ENCODE results near the gene RBM17.
"Not testable (repeated sequence)": the region's sequence is repeated elsewhere in the genome, so short reads cannot be mapped to it uniquely, and the experiment has no call there.

The RBM17 gene

GRCh38 chr10:6080417-6080973 lies 8.3 kb upstream of the RBM17 start:
- DNase-seq (ENCODE audit: low read depth): no peak

DNA sequence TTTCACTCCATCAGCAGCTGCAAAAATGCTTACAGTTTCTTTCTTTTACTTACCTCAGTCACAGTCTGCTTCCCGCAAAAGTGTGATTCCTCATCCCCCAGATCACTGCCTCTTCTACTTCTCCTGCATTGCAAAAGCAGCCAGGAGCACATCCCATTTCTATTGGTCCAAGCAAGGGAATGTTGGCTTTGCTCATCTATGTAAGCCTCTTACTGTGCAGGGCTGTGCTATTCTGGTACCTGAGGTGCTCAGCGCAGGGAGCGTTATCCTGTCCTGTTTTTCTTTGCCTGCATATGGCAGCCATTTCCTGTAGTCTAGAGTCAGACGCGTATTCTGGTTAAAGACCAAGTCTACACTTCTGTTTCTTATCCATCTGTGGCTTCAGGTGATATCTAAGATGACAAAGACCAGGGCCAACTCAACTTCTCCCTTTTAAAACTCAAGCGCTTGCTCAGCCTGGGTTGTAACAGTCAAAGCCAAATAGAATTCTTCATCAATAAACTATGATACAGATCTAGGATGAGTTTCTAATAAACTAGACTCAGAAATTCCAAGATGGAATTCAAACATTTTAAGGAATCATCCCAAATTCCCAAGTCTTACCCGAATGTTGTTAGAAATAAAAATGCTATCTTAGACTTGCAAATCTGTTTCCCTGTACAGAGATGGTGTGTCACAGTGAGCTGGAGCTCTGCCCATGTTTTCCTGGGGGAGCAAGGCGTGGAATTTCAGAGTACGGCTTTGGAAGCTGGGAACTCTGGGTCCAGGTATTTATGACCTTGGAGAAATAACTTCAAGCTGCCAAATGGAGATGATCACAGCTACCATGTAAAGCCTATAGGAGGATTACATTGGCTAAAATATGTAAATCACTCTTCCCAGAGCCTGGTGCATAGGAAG lies 6.1 kb upstream of the RBM17 start:
- DNase-seq (ENCODE audit: low read depth): no peak

DNA sequence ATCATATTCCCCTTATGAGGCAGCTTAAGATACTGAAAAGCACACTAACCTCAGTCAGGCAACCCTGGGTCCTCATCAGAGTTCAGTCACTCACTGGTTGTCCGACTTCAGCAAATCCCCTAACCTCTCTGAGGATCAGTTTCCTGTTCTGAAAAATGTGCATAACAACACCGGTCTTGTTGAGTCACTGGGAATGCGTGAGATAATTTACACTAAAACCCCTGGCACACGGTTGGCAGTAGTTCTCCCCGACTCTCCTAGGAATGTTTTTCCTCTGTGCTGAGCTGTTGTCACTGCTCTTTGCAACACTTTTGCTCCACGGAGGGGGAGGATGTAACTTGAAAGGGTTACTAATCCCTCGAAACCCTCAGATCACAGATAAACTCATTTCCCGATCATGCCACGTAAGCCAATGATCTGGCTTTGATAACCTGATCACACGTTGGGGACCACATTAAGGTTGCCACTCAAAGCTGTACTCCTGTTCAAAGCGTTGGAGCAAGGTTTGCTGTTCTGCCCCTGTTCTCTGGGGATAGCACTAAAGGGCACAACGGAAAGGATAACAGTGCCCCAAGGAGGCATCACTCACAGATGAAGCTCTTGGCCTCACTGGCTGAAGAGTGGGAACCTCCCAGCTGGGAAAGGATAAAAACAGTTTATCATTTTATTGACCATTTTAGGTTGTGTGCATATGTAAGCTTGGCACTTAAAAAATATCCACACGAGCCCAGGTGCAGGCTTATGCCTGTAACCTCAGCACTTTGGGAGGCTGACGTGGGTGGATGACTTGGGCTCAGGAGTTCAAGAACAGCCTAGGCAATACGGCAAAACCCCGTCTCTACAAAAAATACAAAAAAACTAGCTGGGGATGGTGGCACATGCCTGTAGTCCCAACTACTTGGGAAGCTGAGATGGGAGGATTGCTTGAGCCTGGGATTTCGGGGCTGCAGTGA lies 5.0 kb upstream of the RBM17 start:
- DNase-seq (ENCODE audit: low read depth): no peak

- DNase-seq (ENCODE audit: low read depth): peak; percentile 80
Observed at GRCh38 chr10:6086375-6087233, 2.2 kb upstream of the RBM17 start.

DNA sequence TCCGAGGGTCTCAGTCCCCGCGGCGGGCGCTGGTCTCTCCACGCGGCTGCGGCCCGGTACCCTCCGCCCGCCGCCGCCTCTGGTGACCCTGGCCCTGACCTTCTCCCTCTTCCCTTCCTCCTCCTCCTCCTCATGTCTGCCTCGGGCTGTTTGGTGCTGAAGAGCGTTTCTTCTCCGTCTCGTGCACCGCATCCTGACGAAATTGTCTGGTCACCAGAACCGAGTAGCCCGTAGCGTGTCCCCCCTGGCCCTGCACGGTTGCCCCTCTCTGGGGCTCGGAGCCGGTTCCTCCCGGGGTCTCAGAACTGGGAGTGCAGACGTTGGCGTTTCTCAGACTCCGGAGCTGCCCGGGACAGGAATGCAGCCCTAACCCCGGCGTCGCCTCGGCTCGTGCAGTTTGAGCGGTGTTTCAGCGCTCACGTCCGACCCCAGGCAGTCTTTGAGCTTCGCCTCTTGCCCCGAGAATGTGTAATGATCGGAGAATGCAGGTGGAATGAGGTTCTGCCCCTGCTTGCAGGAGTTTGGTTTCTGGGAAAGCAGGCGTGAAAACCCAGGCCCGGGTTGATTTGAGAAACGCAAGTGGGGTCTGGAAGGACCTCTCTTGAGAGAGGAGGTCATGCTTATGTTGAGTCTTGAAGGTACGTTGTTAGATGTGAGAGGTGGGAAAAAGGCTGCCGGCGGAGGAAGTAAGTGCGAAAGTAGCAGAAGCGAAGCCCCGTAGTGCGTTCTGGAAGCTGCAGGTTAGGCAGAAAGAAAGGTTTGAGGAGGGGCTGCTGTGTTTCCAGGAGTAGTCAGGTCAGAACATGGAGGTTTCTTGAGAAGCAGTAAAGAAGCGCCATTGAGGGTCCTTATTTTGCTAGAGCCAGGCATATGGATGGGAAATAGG lies 743 bp downstream of the RBM17 start:
- no peak for DNase-seq (ENCODE audit: low read depth)

GRCh38 chr10:6091630-6092029 lies 2.8 kb downstream of the RBM17 start:
- no peak for DNase-seq (ENCODE audit: low read depth)

GRCh38 chr10:6092731-6093130 lies 3.9 kb downstream of the RBM17 start:
- DNase-seq (ENCODE audit: low read depth): no peak

DNA sequence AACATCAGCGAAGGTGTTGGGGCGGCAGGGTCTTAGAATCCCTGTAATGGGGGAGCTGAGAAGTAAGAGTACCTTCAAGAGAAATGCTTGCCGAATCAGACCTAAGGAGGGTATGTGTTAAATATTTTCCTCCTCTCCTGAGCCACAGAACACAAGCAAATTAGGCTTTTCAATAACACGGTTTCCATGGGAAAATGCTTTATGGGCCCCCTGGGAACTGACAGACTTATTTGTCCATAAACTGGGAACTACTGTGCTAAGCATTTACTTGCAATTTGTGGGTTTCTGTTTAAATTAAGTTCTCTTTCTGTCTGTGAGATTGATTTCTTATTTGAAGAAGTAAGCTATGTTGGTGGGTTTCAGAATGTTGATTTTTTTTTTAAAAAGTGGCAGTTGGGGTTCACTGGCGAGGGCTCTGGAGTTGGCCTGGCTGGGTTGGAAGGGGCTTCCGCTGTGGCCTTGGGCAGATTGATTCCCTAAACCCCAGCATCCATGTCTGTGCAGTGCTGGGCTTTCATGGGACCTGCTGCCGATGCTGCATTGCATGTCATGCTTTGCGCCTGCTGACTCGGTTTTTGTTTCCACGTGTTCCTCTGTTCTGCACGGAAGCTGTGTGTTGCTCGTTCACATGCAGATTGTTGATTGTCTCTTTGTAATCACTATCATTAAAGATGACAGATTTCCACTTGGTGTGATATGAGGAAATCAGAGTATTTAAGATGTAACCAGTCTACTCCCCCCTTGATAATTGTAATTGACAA lies 7.2 kb downstream of the RBM17 start:
- no peak for DNase-seq (ENCODE audit: low read depth)

DNA sequence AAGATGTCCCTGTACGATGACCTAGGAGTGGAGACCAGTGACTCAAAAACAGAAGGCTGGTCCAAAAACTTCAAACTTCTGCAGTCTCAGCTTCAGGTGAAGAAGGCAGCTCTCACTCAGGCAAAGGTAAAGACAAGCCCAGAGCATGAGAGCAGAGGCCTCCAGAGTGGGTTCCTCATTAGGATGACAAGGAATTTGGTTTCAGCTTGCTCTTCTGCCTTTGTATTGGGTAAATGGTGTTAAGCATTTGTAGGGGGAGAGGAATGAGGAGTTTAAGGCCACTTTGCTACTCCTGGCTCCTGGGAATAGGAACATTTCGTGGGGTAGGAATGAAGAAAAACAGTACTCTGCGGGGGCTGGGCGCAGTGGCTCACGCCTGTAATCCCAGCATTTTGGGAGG lies 8.2 kb downstream of the RBM17 start:
- no peak for DNase-seq (ENCODE audit: low read depth)

- no peak for DNase-seq (ENCODE audit: low read depth)
Observed at GRCh38 chr10:6098156-6098555, 9.3 kb downstream of the RBM17 start.

GRCh38 chr10:6100370-6100769 lies 11.5 kb downstream of the RBM17 start:
- DNase-seq (ENCODE audit: low read depth): no peak

DNA sequence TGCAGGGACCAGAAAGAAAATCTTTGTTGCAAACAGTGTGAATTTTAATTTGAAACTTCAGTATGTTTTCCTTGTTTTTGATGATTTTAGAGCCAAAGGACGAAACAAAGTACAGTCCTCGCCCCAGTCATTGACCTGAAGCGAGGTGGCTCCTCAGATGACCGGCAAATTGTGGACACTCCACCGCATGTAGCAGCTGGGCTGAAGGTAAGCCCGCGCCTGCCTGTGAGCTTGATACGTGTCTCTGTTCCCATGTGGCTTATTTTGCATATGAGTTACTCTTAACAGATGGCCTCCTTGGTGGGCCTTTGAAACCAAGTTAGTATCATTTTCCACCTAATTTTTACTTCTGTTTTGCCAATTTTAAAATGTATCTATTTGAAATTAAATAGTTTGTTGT lies 12.3 kb downstream of the RBM17 start:
- DNase-seq (ENCODE audit: low read depth): no peak

DNA sequence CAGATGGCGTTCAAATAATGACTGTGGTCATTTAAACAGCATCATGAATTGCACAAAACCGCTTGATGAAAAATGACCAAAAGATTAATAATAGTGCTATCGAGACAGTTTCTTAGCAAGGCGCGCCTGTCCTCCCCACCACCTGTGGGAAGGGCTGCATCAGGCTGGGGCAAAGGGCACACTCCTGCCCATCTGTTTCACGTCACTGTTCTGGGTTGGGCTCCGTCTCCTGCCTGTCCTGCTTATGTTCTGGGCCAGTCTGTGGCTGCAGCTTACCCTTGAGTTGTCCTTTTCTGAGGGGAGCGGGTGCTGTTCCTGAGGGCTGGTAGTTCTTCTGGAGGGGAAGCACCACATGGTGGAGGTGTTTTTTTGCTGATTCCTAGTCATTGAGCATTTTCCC lies 13.3 kb downstream of the RBM17 start:
- DNase-seq (ENCODE audit: low read depth): no peak

GRCh38 chr10:6103591-6103990 lies 14.8 kb downstream of the RBM17 start:
- DNase-seq (ENCODE audit: low read depth): no peak

DNA sequence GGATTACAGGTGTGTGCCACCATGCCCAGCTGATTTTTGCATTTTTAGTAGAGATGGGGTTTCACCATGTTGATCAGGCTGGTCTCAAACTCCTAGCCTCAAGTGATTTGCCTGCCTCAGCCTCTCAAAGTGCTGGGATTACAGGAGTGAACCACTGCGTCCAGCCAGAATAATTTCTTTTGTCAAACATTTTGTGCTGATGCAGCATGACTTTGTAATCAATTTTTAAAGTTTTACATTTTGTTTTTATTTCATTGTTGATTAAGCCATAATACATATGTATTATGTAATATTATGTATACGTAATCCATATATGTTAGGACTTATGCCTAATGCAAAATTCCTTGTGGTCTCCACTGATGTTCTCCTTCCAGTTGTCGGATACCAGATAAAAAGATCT lies 18.8 kb downstream of the RBM17 start:
- DNase-seq (ENCODE audit: low read depth): not testable (repeated sequence)

DNA sequence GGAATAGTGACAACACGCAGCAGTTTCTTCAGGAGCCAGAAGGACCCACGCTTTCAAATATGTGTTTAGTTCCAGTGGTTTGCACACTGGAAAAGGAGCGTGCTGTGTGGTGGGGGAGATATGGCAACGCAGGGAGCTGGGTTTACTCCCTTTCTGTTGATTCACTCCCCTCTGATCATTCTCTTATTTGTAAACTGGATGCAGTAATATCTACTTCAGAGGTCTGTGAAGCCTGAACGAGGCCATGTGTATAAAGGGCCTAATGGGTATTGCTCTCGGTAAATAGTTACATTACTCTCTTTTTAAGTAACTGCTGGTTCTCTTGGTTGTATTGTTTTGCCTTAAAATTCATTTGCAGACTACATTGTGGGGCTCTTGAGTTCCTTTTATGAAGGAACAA lies 19.2 kb downstream of the RBM17 start:
- DNase-seq (ENCODE audit: low read depth): no peak

GRCh38 chr10:6108631-6109443 lies 20.0 kb downstream of the RBM17 start:
- peak; percentile 26 for DNase-seq (ENCODE audit: low read depth)

GRCh38 chr10:6109444-6109775 lies 20.6 kb downstream of the RBM17 start:
- no peak for DNase-seq (ENCODE audit: low read depth)

DNA sequence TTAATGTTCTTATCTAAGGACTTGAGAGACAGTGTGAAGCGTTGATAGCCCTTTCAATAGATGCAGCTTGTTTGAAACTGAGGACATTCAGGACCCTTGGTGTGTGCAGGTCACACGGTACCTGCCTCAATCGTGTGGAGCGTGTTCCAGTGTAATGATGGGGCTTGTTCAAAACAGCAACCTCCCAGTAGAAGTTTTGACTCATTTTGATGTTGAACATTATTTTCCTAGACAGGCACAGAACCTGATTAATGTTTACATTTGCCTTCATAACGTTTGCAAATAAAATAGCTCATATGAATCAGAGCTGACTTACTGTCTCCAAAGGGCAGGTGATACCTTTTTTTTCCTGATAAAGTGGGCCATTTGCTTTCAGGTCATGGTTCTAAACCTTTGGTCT lies 21.3 kb downstream of the RBM17 start:
- no peak for DNase-seq (ENCODE audit: low read depth)

All from fibroblast of the conjunctiva (primary cell).